ENCODE results near the gene CDCP2. TPM values are rescaled to one million over a fixed set of nuclear protein-coding genes. Genes with fewer than 3 reads are reported as not detected.

Gene CDCP2
- total RNA-seq, 4 donors from 2014 or later, result not detected

GRCh38 chr1:54120698-54121481 is 31.9 kb downstream of the CDCP2 start:
- WGBS, result 47% methylated on average over 29 of the region's 33 CpGs
- H3K4me1 ChIP-seq, result peaks cover 13% of the 10 kb centered on the region
- H3K4me3 ChIP-seq, result peak overlapping the region; percentile 31
- no peaks in the 10 kb centered on the region for H3K36me3 ChIP-seq
- no peaks in the 10 kb centered on the region for H3K27me3 ChIP-seq
- no peak overlapping the region for H3K27ac ChIP-seq
- no peak for TF ChIP-seq POLR2A (IDR thresholded peaks at IDR 0.05)
- no peak for TF ChIP-seq POLR2AphosphoS5 (IDR thresholded peaks at IDR 0.05)
- TF ChIP-seq CTCF (IDR thresholded peaks at IDR 0.05), result no peak
- no peak for TF ChIP-seq EP300 (IDR thresholded peaks at IDR 0.05)
- H3K9me3 ChIP-seq, result no peaks in the 10 kb centered on the region
- DNase-seq (ENCODE audit: low spot score in 2 of 2), result no peak

GRCh38 chr1:54120018-54120697 is 32.6 kb downstream of the CDCP2 start:
- no peak overlapping the region for H3K27ac ChIP-seq
- TF ChIP-seq POLR2A (IDR thresholded peaks at IDR 0.05), result no peak
- TF ChIP-seq POLR2AphosphoS5 (IDR thresholded peaks at IDR 0.05), result no peak
- TF ChIP-seq EP300 (IDR thresholded peaks at IDR 0.05), result no peak
- TF ChIP-seq CTCF (IDR thresholded peaks at IDR 0.05), result no peak
- H3K9me3 ChIP-seq, result no peaks in the 10 kb centered on the region
- DNase-seq (ENCODE audit: low spot score in 2 of 2), result no peak
- no peaks in the 10 kb centered on the region for H3K36me3 ChIP-seq
- peaks cover 13% of the 10 kb centered on the region for H3K4me1 ChIP-seq
- WGBS, result 89% methylated on average over 10 of the region's 13 CpGs
- H3K27me3 ChIP-seq, result no peaks in the 10 kb centered on the region
- H3K4me3 ChIP-seq, result no peak overlapping the region

- 80% methylated on average over 8 of the region's 8 CpGs for WGBS
- Histone ChIP-seq H3K36me3 (no peaks in the 10 kb centered on the region), H3K4me3 (no peak overlapping the region), H3K9me3 (no peaks in the 10 kb centered on the region), H3K27ac (no peak overlapping the region), H3K27me3 (no peaks in the 10 kb centered on the region), H3K4me1 (peaks cover 13% of the 10 kb centered on the region)
- TF ChIP-seq EP300 (IDR thresholded peaks at IDR 0.05), result no peak
- TF ChIP-seq POLR2A (IDR thresholded peaks at IDR 0.05), result no peak
- TF ChIP-seq CTCF (IDR thresholded peaks at IDR 0.05), result no peak
- TF ChIP-seq POLR2AphosphoS5 (IDR thresholded peaks at IDR 0.05), result no peak
- DNase-seq (ENCODE audit: low spot score in 2 of 2), result no peak
These were observed 34.1 kb downstream of the CDCP2 start for GRCh38 chr1:54118704-54119103.

GRCh38 chr1:54117815-54118563 is 34.8 kb downstream of the CDCP2 start:
- Histone ChIP-seq H3K4me3 (no peak overlapping the region), H3K27ac (no peak overlapping the region), H3K27me3 (no peaks in the 10 kb centered on the region), H3K36me3 (no peaks in the 10 kb centered on the region), H3K4me1 (peaks cover 13% of the 10 kb centered on the region), H3K9me3 (no peaks in the 10 kb centered on the region)
- DNase-seq (ENCODE audit: low spot score in 2 of 2), result no peak
- TF ChIP-seq CTCF (IDR thresholded peaks at IDR 0.05) (no peak), EP300 (IDR thresholded peaks at IDR 0.05) (no peak), POLR2A (IDR thresholded peaks at IDR 0.05) (no peak), POLR2AphosphoS5 (IDR thresholded peaks at IDR 0.05) (no peak)
- WGBS, result 90% methylated on average over 11 of the region's 11 CpGs

- H3K27me3 ChIP-seq, result no peaks in the 10 kb centered on the region
- DNase-seq (ENCODE audit: low spot score in 2 of 2), result no peak
- 90% methylated on average over 3 of the region's 3 CpGs for WGBS
- H3K4me3 ChIP-seq, result no peak overlapping the region
- H3K36me3 ChIP-seq, result no peaks in the 10 kb centered on the region
- TF ChIP-seq EP300 (IDR thresholded peaks at IDR 0.05) (no peak), CTCF (IDR thresholded peaks at IDR 0.05) (no peak), POLR2AphosphoS5 (IDR thresholded peaks at IDR 0.05) (no peak), POLR2A (IDR thresholded peaks at IDR 0.05) (no peak)
- H3K9me3 ChIP-seq, result no peaks in the 10 kb centered on the region
- H3K27ac ChIP-seq, result no peak overlapping the region
- H3K4me1 ChIP-seq, result no peaks in the 10 kb centered on the region
These were observed 37.3 kb downstream of the CDCP2 start for GRCh38 chr1:54115520-54115919.
